Measurements from ENCODE around the gene CLDN8. TPM values are rescaled to one million over a fixed set of nuclear protein-coding genes. Genes with fewer than 3 reads are reported as not detected.

Gene CLDN8
- total RNA-seq, 1 donor from 2014 or later = not detected

DNA sequence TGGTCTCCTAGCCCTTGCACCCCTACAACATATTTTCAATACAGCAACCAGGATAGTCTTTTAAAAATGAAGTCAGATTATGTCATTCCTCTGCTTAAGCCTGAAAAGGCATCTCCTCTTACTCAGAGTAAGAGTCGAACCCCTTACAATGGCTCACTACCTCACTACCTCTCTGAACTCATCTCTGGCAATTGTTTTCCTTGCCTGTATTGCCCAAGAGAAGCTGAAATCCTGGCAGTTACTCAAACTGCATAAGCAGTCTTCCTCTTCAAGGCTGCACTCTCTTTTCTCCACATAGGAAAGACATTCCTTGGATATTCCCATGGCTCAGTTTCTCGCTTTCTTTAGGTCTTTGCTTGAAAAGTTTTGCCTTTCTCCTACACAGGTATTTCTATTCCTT, 22.7 kb downstream of the CLDN8 start:
- intact Hi-C loops (cut with micrococcal nuclease) = no loop called here
- H3K36me3 Mint-ChIP-seq (ENCODE audit: low read depth) = no peaks in the 10 kb centered on the region
- no peaks in the 10 kb centered on the region for H3K27me3 Mint-ChIP-seq
- ChIA-PET CTCF (no interaction called here), POLR2A (no interaction called here)
- TF ChIP-seq, protein P1, sequence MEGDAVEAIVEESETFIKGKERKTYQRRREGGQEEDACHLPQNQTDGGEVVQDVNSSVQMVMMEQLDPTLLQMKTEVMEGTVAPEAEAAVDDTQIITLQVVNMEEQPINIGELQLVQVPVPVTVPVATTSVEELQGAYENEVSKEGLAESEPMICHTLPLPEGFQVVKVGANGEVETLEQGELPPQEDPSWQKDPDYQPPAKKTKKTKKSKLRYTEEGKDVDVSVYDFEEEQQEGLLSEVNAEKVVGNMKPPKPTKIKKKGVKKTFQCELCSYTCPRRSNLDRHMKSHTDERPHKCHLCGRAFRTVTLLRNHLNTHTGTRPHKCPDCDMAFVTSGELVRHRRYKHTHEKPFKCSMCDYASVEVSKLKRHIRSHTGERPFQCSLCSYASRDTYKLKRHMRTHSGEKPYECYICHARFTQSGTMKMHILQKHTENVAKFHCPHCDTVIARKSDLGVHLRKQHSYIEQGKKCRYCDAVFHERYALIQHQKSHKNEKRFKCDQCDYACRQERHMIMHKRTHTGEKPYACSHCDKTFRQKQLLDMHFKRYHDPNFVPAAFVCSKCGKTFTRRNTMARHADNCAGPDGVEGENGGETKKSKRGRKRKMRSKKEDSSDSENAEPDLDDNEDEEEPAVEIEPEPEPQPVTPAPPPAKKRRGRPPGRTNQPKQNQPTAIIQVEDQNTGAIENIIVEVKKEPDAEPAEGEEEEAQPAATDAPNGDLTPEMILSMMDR (IDR thresholded peaks at IDR 0.05) = no peak
- no peaks in the 10 kb centered on the region for H3K9me3 Mint-ChIP-seq
- H3K4me3 Mint-ChIP-seq = no peak overlapping the region
- H3K27ac Mint-ChIP-seq = no peak overlapping the region
- no peaks in the 10 kb centered on the region for H3K4me1 Mint-ChIP-seq
- DNase-seq = no peak
- no peak for ATAC-seq (ENCODE audit: low read depth)

DNA sequence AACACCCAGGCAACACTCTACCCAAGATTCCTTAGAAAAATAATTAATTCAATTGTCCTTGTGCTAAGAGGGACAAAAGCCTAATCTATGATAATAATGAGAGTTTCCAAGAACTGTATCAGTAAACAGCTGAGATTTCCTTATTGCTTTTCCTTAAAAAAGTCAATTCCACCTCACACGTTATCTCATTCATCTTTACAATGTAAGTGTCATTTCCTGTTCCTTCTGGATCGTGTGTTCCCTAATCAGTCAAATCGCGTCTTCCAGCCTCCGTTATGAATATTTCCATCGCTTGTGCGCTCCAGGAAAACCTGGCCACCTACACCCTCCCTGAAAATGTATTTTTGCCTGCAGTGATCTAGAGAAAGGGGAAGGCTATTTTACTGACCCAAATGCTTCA, 25.3 kb downstream of the CLDN8 start:
- H3K27me3 Mint-ChIP-seq = no peaks in the 10 kb centered on the region
- POLR2A ChIA-PET = no interaction called here
- no peak for DNase-seq
- no peaks in the 10 kb centered on the region for H3K36me3 Mint-ChIP-seq (ENCODE audit: low read depth)
- ATAC-seq (ENCODE audit: low read depth) = no peak
- TF ChIP-seq, protein P1 (IDR thresholded peaks at IDR 0.05) = no peak
- no peaks in the 10 kb centered on the region for H3K4me1 Mint-ChIP-seq
- CTCF ChIA-PET = no interaction called here
- no peak overlapping the region for H3K4me3 Mint-ChIP-seq
- no peaks in the 10 kb centered on the region for H3K9me3 Mint-ChIP-seq
- H3K27ac Mint-ChIP-seq = no peak overlapping the region
- intact Hi-C loops (cut with micrococcal nuclease) = no loop called here

DNA sequence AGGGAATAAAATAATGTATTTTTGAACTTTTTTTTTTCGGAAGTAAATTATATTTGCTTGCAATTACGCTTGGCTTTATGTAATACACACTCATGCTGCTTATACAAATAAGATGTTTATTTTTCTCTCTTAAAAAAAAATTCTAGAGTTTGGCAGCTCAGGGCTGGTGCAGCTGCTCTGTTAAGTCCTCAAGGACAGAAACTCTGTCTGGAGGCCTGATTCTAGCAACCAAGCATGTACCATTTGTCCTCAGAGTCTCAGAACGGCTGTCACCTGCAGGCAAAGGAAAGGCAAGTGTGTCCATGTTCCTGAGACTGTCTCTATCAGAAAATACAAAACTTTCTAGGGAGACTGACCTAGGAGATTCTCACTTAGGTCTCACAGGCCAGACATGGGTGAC, 26.1 kb downstream of the CLDN8 start:
- Mint-ChIP-seq H3K9me3 (no peaks in the 10 kb centered on the region), H3K4me3 (no peak overlapping the region), H3K36me3 (ENCODE audit: low read depth) (no peaks in the 10 kb centered on the region), H3K27me3 (no peaks in the 10 kb centered on the region), H3K27ac (no peak overlapping the region), H3K4me1 (no peaks in the 10 kb centered on the region)
- DNase-seq = no peak
- TF ChIP-seq, protein P1 (IDR thresholded peaks at IDR 0.05) = no peak
- no peak for ATAC-seq (ENCODE audit: low read depth)
- intact Hi-C loops (cut with micrococcal nuclease) = no loop called here
- ChIA-PET POLR2A (no interaction called here), CTCF (no interaction called here)

DNA sequence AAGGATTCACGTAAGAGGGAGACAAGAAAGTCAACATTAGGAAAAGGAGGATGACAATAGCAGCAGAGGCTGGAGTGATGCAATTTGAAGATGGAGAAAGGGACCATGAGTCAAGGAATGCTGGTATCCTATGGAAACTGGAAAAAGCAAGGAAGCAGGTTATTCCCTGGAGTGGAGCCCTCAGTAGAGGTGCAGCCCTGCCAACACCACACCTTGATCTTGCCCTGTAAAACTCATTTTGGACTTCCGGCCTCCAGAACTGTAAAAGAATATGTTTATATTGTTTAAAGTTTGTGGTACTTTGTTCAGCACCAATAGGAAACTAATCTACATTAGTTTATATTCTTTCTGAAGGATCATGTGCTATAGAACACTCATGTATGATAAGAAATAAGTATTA, 29.7 kb downstream of the CLDN8 start:
- intact Hi-C loops (cut with micrococcal nuclease) = no loop called here
- no peak overlapping the region for H3K27ac Mint-ChIP-seq
- CTCF ChIA-PET = no interaction called here
- H3K4me1 Mint-ChIP-seq = no peaks in the 10 kb centered on the region
- no peak overlapping the region for H3K4me3 Mint-ChIP-seq
- H3K9me3 Mint-ChIP-seq = no peaks in the 10 kb centered on the region
- TF ChIP-seq, protein P1 (IDR thresholded peaks at IDR 0.05) = no peak
- H3K36me3 Mint-ChIP-seq (ENCODE audit: low read depth) = no peaks in the 10 kb centered on the region
- no peaks in the 10 kb centered on the region for H3K27me3 Mint-ChIP-seq
- POLR2A ChIA-PET = no interaction called here
- ATAC-seq (ENCODE audit: low read depth) (no peak), DNase-seq (no peak)

DNA sequence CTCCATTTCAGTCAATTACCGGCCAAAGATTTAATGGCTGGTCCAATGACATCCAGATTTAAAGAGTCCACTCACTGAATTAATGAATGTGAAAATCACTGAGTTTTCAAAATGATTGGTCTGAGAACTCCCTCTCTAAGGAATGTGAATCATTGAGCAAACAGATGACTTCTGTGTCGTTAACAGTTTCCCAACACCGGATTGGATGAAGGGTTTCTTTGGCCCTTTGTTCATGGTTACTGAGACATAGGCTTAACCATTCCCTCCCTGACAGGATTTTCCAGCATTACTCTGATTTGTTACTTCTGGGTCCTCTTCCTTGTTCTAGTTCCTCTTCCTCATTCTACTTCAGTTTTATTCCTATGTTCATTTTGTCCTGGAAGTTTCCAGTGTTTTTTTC, 47.8 kb downstream of the CLDN8 start:
- POLR2A ChIA-PET = no interaction called here
- ATAC-seq (ENCODE audit: low read depth) (no peak), DNase-seq (no peak)
- Mint-ChIP-seq H3K9me3 (peaks cover 6% of the 10 kb centered on the region), H3K4me1 (no peaks in the 10 kb centered on the region), H3K36me3 (ENCODE audit: low read depth) (no peaks in the 10 kb centered on the region), H3K4me3 (no peak overlapping the region), H3K27me3 (no peaks in the 10 kb centered on the region), H3K27ac (no peak overlapping the region)
- CTCF ChIA-PET = no interaction called here
- intact Hi-C loops (cut with micrococcal nuclease) = no loop called here
- TF ChIP-seq, protein P1 (IDR thresholded peaks at IDR 0.05) = no peak

Data from activated B cell treated with CpG ODN at 0.5 μM for 24 hours (primary cell).